ENCODE data around the gene COL27A1. TPM values are rescaled to one million over a fixed set of nuclear protein-coding genes. Genes with fewer than 3 reads are reported as not detected.

COL27A1 gene
- total RNA-seq, 3 donors from 2014 or later, result 3.5 to 22.0 (median 6.7) TPM

DNA sequence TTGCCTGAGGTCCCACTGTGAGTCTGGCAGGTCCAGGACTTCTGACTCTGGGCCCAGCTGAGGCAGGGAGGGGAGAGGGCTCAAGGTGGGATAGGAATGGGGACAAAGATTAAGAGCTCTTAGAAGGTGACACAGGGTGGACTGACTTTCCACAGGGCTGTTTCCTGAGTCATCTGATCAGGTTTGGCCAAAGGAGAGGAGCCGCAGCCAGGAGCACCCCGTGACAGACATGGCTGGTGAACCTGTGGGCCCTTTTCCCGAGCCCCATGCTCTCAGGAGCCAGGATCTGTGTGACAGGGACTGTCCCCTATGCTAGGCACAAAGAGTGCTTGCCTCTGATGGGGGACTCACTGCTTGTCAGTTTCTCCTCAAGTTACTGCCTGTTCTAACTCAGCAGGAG lies 37.8 kb downstream of the COL27A1 start:
- intact Hi-C loops (cut with DNase I; ENCODE audit: low total_unique reads), result no loop called here
- H3K4me3 ChIP-seq, result no peak overlapping the region
- no peak for DNase-seq (ENCODE audit: low spot score in 2 of 2)

DNA sequence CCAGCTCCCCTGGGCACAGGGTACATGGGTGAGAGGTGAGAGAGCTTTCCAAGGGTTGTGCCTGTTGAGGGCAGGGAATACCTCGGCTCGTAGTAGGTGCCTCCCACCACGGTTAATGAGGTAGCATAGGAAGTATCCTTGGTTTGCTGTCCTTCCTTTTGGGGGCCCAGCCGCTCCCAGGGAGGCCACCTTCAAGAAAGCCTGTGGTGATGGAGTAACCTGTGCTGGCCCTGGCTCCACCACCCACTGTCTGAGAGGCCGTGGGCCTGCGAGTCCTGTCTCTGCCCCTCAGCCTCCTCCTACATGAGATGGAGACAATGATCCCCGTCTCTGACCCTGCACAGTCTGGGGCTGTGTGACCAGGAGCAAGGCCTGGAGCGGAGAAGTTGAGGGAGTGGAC lies 40.8 kb downstream of the COL27A1 start:
- Histone ChIP-seq H3K27me3 (no peaks in the 10 kb centered on the region), H3K4me1 (no peaks in the 10 kb centered on the region), H3K36me3 (no peaks in the 10 kb centered on the region), H3K4me3 (no peak overlapping the region), H3K9me3 (no peaks in the 10 kb centered on the region), H3K27ac (no peak overlapping the region)
- intact Hi-C loops (cut with DNase I; ENCODE audit: low total_unique reads), result no loop called here
- no peak for DNase-seq (ENCODE audit: low spot score in 2 of 2)
- TF ChIP-seq, protein P1, sequence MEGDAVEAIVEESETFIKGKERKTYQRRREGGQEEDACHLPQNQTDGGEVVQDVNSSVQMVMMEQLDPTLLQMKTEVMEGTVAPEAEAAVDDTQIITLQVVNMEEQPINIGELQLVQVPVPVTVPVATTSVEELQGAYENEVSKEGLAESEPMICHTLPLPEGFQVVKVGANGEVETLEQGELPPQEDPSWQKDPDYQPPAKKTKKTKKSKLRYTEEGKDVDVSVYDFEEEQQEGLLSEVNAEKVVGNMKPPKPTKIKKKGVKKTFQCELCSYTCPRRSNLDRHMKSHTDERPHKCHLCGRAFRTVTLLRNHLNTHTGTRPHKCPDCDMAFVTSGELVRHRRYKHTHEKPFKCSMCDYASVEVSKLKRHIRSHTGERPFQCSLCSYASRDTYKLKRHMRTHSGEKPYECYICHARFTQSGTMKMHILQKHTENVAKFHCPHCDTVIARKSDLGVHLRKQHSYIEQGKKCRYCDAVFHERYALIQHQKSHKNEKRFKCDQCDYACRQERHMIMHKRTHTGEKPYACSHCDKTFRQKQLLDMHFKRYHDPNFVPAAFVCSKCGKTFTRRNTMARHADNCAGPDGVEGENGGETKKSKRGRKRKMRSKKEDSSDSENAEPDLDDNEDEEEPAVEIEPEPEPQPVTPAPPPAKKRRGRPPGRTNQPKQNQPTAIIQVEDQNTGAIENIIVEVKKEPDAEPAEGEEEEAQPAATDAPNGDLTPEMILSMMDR (IDR thresholded peaks at IDR 0.05), result no peak
- TF ChIP-seq POLR2A (IDR thresholded peaks at IDR 0.05) (no peak), POLR2AphosphoS5 (IDR thresholded peaks at IDR 0.05) (no peak)

More for the DNA sequence above, 37.8 kb downstream of the COL27A1 start:
- Histone ChIP-seq H3K27ac (no peak overlapping the region), H3K9me3 (peaks cover 0 to 6% of the 10 kb centered on the region in 2 donors), H3K27me3 (no peaks in the 10 kb centered on the region), H3K36me3 (no peaks in the 10 kb centered on the region), H3K4me1 (no peaks in the 10 kb centered on the region)
- TF ChIP-seq POLR2A (IDR thresholded peaks at IDR 0.05) (no peak), POLR2AphosphoS5 (IDR thresholded peaks at IDR 0.05) (no peak)
- TF ChIP-seq, protein P1 (IDR thresholded peaks at IDR 0.05), result no peak

DNA sequence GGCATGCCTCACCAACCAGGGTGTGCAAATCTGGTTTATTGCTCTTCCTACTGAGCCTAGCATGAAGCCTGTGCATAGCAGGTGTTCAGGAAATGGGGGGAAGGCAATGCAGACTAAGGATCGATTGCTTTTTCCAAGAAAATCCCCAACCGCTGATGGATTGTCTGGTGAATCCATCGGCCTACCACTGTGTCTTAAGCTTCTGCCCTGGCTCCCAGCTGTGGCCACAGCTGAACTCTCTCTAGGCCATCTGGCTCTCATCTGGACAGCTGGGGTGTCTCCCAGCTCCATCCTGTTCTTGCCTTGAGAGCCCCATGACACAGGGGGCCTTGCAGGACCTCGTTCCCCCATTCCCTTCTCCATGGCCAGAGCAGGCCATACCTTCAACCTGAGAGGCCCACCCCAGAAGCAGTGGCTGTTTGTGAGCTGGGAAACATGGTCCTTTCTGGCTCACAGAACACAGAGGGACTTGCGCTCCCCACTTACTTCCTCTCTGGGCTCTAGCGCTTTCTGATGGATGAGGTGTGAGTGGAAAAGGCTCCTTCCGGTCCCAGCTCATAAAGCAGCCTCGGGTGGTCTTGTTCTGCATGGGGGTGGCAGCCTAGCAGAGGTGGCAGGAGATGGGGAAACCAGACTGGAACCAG lies 41.8 kb downstream of the COL27A1 start:
- Histone ChIP-seq H3K27ac (no peak overlapping the region), H3K9me3 (no peaks in the 10 kb centered on the region), H3K36me3 (no peaks in the 10 kb centered on the region), H3K4me3 (no peak overlapping the region), H3K4me1 (no peaks in the 10 kb centered on the region), H3K27me3 (no peaks in the 10 kb centered on the region)
- intact Hi-C loops (cut with DNase I; ENCODE audit: low total_unique reads), result no loop called here
- DNase-seq (ENCODE audit: low spot score in 2 of 2), result no peak
- TF ChIP-seq POLR2A (IDR thresholded peaks at IDR 0.05) (no peak), POLR2AphosphoS5 (IDR thresholded peaks at IDR 0.05) (no peak)
- TF ChIP-seq, protein P1 (IDR thresholded peaks at IDR 0.05), result no peak

DNA sequence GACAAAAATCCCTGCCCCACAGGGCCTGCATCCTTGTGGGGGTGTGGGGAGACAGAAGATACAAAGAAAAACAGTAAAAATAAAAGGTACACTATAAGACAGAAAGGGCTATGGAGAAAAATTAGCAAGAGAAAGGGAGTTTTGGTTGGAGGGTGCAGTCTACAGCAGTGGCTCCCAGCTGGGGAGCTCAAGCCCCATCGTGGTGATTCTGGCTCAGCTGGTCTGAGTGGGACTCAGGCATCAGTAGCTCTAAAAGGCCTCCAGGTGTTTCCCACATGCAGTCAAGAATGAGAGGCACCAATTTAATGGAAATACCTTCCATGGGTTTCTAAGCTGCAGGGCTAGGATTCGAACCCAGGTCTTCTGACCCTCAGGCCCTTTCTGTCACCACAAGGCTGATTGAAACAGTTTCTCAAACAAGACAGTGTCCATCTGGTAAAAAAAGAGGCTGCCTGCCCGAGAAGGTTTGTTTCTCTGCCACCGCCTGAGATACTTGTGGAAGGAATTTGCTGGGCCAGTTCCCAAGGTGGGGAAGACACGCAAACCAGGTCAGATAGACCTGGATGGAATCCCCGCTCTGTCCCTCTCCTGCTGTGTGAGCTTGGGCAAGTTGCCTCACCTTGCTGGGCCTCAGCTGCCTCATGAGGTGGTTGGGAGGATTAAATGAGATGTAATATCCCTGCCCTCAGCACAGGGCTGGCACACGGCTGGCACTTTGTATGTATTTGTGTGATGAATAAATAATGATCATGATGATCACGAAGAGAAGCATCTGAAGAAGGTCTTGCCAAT lies 43.1 kb downstream of the COL27A1 start:
- intact Hi-C loops (cut with DNase I; ENCODE audit: low total_unique reads), result no loop called here

More for the DNA sequence above, 43.1 kb downstream of the COL27A1 start:
- no peaks in the 10 kb centered on the region for H3K9me3 ChIP-seq
- no peak overlapping the region for H3K27ac ChIP-seq
- no peaks in the 10 kb centered on the region for H3K36me3 ChIP-seq
- H3K27me3 ChIP-seq, result no peaks in the 10 kb centered on the region
- H3K4me1 ChIP-seq, result no peaks in the 10 kb centered on the region
- no peak for TF ChIP-seq POLR2AphosphoS5 (IDR thresholded peaks at IDR 0.05)
- no peak for TF ChIP-seq POLR2A (IDR thresholded peaks at IDR 0.05)
- TF ChIP-seq, protein P1 (IDR thresholded peaks at IDR 0.05), result no peak
- no peak for DNase-seq (ENCODE audit: low spot score in 2 of 2)
- H3K4me3 ChIP-seq, result no peak overlapping the region
